Activated CD4-positive, CD25-positive, alpha-beta regulatory T cell (primary cell): Measurements from ENCODE around the gene SNTG2.

Experiments used
- DNase-seq, 4 experiments: peaks; one replicate each; lab custom pipeline; 2025; lab: John Stamatoyannopoulos, UW

SNTG2 gene

GRCh38 chr2:1147873-1148612 is 197.4 kb downstream of the SNTG2 start:
- no peak for DNase-seq

DNA sequence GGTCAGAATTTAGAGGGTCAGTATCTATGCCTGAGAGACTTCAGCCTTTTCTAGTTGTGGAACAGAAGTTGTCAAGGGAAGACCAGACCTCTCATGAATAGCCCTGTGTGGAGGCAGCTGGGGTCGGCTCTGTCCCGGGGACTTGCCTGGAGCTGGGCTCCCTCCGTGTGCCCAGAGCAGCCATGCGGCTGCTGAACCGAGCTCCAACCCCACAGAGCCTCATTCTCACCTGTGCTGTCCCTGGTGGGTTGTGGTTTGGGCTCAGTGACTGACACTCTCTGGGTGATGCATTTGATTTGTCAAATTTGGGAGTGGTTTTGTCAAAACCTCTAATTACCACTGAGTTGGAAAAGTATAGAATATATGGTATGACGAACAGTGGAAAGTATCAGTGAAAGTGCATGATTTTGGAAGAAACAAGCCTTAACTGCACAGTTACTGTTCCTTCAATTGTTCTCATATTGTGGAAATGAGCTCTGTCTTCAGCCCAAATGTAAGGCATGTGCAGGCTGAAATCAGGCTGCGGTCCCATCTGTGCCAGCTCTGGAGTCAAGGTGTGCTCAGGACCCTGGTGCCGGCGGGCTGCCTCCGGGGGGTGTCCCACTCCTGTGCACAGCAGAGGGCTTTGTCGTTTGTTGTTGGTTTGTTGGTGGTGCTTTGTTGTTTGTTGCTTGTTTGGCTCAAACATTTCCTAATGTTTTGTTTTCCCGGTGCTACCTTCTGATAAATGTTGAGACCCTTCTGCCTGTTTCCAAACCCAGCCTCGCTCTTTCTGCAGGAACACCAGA is 200.3 kb downstream of the SNTG2 start:
- no peak for DNase-seq

DNA sequence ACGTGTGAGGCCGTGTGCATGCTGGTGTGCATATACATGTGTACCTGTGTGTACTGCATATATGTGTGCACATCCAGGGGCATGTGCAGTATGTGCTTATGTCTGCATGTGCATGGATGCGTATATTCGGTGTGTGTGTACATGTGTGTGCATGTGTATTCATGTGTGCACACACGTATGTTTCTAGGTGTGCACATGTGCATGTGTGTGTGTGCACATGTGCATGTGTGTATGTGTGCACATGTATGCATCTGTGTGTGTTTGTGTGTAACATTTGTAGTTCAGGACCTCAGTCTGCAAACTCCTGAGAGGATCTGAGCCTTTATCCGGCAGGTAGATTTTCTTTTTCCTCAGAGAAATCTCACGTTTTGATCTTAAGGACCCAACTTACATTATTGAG is 201.7 kb downstream of the SNTG2 start:
- no peak for DNase-seq

GRCh38 chr2:1153920-1154319 is 203.3 kb downstream of the SNTG2 start:
- DNase-seq: no peak

- no peak for DNase-seq
Observed at GRCh38 chr2:1154710-1155594, 204.3 kb downstream of the SNTG2 start.

GRCh38 chr2:1156059-1156458 is 205.4 kb downstream of the SNTG2 start:
- DNase-seq: no peak

- DNase-seq: no peak
Observed at GRCh38 chr2:1156531-1156930, 205.9 kb downstream of the SNTG2 start.

DNA sequence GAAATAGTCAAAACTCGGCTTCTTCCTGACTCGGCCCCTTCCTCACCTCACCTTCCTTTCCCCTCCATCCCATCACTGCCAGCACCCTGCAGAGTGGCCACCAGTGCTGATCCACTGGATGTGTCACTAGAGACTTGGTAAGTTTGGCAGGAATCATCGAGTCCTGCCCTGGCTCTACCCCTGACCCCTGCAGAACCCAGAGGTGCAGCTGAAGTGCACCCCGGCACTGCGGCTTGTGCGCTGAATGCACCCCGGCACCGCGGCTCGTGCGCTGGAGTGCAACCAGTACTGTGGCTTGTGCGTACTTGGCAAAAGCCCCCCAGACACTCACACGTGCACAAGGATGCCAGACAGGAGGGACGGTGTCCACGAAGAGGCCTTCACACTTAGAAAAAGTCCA is 206.5 kb downstream of the SNTG2 start:
- DNase-seq: no peak

DNA sequence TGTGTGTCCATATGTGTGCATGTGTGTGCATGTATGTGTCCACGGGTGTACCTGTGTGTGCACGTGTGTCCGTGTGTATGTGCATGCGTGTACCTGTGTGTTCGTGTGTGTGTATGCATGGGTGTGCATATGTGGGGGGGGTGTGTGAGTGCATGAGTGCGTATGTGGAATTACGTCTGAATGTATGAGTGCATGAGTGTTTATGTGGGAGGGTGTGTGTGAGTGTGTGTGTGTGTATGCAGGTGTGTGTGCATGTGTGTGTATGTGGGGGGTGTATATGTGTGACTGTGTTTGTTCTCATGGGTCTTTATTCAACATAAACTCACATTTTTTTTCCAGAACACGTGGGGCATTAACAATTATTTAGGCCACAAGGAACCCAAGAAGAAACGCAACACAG is 208.4 kb downstream of the SNTG2 start:
- no peak for DNase-seq

GRCh38 chr2:1162246-1162645 is 211.6 kb downstream of the SNTG2 start:
- no peak for DNase-seq

DNA sequence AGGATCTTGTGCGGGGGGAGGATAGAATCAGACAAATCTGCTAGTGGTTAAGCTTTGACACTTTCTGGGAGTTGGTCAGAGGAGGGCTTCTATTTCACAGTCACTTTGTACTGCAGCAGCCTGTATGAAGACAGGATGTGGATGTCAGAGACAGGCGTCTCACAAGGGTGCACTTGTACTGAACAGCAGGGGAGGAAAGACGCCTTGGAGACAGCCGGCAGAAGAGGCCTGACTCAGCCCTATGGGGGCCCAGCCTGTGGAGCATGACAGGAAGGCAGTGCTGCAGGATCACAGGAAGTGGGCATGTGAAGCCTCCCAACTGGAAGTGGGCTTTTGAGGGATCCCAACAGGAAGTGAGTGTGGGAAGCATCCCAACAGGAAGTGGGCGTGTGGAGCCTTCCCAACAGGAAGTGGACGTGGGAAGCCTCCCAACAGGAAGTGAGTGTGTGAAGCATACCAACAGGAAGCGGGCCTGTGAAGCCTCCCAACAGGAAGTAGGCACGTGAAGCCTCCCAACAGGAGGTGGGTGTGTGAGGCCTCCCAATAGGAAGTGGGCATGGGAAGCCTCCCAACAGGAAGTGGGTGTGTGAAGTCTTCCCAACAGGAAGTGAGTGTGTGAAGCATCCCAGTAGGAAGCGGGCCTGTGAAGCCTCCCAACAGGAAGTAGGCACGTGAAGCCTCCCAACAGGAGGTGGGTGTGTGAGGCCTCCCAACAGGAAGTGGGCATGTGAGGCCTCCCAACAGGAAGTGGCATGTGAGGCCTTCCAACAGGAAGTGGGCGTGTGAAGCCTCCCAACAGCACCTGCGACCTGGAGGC is 212.3 kb downstream of the SNTG2 start:
- no peak for DNase-seq

GRCh38 chr2:1166976-1167375 is 216.3 kb downstream of the SNTG2 start:
- no peak for DNase-seq

DNA sequence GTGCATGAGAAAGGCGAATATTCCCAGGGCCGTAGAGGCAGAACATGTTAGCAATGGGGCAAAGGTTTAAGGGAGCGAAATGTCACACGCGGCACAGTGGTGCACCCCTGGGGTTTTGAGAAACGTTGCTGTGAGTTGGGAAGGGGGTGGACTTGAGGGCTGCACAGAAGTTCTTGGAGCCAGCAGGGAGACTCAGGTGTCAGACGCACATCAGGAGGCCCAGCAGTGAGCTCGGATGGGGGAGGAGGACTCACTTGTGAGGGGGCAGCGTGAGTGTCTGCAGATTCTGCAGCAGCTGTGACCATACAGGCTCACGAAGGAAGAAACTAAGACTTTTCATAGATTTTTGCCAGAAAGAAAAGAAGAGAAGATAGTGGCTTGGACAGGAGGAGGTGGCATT is 218.2 kb downstream of the SNTG2 start:
- no peak for DNase-seq

GRCh38 chr2:1169291-1169949 is 218.8 kb downstream of the SNTG2 start:
- no peak for DNase-seq

GRCh38 chr2:1170241-1170640 is 219.6 kb downstream of the SNTG2 start:
- DNase-seq: no peak

- DNase-seq: no peak
Observed at GRCh38 chr2:1170711-1171110, 220.1 kb downstream of the SNTG2 start.

GRCh38 chr2:1173528-1173927 is 222.9 kb downstream of the SNTG2 start:
- DNase-seq: no peak

DNA sequence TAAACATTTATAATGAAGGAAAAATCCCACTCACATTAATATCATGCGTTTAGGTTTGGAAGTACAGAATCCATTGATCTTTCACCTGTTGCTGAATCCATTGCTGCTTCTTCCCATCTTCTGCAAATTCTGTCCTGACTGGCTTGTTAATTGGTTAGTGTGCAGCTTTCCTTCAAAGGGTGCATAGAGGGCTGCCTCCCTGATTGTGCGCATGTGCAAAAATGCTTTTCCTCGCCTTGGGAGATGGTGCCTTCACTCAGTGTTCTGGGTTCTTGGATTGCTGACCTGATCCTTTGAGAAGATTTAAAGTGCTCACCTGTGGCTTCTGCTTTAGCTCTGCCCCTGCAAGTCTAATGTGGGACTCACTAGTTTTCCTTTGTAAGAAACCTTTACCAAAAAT is 231.2 kb downstream of the SNTG2 start:
- DNase-seq: no peak

- no peak for DNase-seq
Observed at GRCh38 chr2:1183300-1183699, 232.7 kb downstream of the SNTG2 start.

GRCh38 chr2:1186421-1186820 is 235.8 kb downstream of the SNTG2 start:
- no peak for DNase-seq

DNA sequence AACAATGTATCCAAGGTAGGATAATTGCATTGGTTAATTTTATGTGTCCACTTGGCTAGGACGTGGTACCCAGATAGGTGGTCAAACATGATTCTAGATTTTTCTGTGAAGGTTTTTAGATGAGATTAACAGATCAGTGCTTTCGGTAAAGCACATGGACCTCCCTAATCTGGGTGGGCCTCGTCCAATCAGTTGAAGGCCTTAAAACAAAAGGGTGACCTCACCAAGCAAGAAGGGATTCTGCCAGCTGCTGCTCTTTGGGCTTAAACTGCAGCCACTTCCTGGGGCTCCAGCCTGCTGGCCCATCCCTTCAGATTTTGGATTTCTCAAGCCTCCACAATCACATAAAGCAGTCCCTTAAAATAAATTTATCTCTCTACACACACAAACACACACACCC is 236.5 kb downstream of the SNTG2 start:
- DNase-seq: no peak
